Endothelial cell (in vitro differentiated cells): Measurements from ENCODE around the gene TBX10. TPM values are rescaled to one million over a fixed set of nuclear protein-coding genes. Genes with fewer than 3 reads are reported as not detected.

Source experiments
- DNase-seq: peaks from one replicate; pipeline ENCODE4 v3.0.0; 2021; ENCODE audit warnings: low spot score
- H3K27ac Mint-ChIP-seq: one replicate; pipeline ENCODE4 v1.8.0; 2021; ENCODE audit warnings: mixed read lengths, inconsistent platforms; ENCODE audit not compliant: unreplicated experiment
- H3K27me3 Mint-ChIP-seq: one replicate; pipeline ENCODE4 v1.8.0; 2021; ENCODE audit warnings: mild to moderate bottlenecking, moderate library complexity, mixed read lengths, inconsistent platforms; ENCODE audit not compliant: unreplicated experiment
- H3K36me3 Mint-ChIP-seq: one replicate; pipeline ENCODE4 v1.8.0; 2021; ENCODE audit warnings: mild to moderate bottlenecking, low read depth, mixed read lengths, inconsistent platforms; ENCODE audit not compliant: unreplicated experiment
- H3K4me1 Mint-ChIP-seq: one replicate; pipeline ENCODE4 v1.8.0; 2021; ENCODE audit warnings: mild to moderate bottlenecking, mixed read lengths, inconsistent platforms; ENCODE audit not compliant: unreplicated experiment
- H3K4me3 Mint-ChIP-seq: one replicate; pipeline ENCODE4 v1.8.0; 2021; ENCODE audit warnings: mild to moderate bottlenecking, mixed read lengths, inconsistent platforms; ENCODE audit not compliant: unreplicated experiment
- H3K9me3 Mint-ChIP-seq: one replicate; pipeline ENCODE4 v1.8.0; 2021; ENCODE audit warnings: mixed read lengths, inconsistent platforms; ENCODE audit not compliant: unreplicated experiment
- total RNA-seq: library from RNA; stranded (reverse); fragmentation: NEBNext Ultra II Directional; extraction: Animal tissue kit (Norgen Biotek cat#: 25700); gene quantifications from one replicate; pipeline ENCODE4 v1.2.1, GENCODE V29; 2021; ENCODE audit not compliant: unreplicated experiment
- TF ChIP-seq, protein P1 (sequence below): fragments of 200-600 bp; sonication (generic); IDR thresholded peaks from one replicate; pipeline ENCODE4 v1.5.0; 2021; ENCODE audit warnings: antibody characterized with exemption; ENCODE audit not compliant: unreplicated experiment

The TBX10 gene
- total RNA-seq, 1 donor from 2014 or later: not detected

GRCh38 chr11:67680696-67681470, 41.3 kb upstream of the TBX10 start:
- H3K36me3 Mint-ChIP-seq: no peaks in the 10 kb centered on the region
- TF ChIP-seq, protein P1, sequence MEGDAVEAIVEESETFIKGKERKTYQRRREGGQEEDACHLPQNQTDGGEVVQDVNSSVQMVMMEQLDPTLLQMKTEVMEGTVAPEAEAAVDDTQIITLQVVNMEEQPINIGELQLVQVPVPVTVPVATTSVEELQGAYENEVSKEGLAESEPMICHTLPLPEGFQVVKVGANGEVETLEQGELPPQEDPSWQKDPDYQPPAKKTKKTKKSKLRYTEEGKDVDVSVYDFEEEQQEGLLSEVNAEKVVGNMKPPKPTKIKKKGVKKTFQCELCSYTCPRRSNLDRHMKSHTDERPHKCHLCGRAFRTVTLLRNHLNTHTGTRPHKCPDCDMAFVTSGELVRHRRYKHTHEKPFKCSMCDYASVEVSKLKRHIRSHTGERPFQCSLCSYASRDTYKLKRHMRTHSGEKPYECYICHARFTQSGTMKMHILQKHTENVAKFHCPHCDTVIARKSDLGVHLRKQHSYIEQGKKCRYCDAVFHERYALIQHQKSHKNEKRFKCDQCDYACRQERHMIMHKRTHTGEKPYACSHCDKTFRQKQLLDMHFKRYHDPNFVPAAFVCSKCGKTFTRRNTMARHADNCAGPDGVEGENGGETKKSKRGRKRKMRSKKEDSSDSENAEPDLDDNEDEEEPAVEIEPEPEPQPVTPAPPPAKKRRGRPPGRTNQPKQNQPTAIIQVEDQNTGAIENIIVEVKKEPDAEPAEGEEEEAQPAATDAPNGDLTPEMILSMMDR: no peak
- H3K27ac Mint-ChIP-seq: peak overlapping the region; percentile 16
- peaks cover 10% of the 10 kb centered on the region for H3K4me1 Mint-ChIP-seq
- no peaks in the 10 kb centered on the region for H3K9me3 Mint-ChIP-seq
- H3K27me3 Mint-ChIP-seq: peaks cover 2% of the 10 kb centered on the region
- no peak overlapping the region for H3K4me3 Mint-ChIP-seq
- DNase-seq: no peak

- TF ChIP-seq, protein P1: no peak
- H3K4me3 Mint-ChIP-seq: no peak overlapping the region
- no peaks in the 10 kb centered on the region for H3K9me3 Mint-ChIP-seq
- no peaks in the 10 kb centered on the region for H3K4me1 Mint-ChIP-seq
- H3K27me3 Mint-ChIP-seq: peaks cover 7% of the 10 kb centered on the region
- no peaks in the 10 kb centered on the region for H3K36me3 Mint-ChIP-seq
- DNase-seq: no peak
- no peak overlapping the region for H3K27ac Mint-ChIP-seq
Measured at GRCh38 chr11:67675058-67675747, 35.6 kb upstream of the TBX10 start.

- no peaks in the 10 kb centered on the region for H3K9me3 Mint-ChIP-seq
- no peak for DNase-seq
- H3K4me1 Mint-ChIP-seq: no peaks in the 10 kb centered on the region
- H3K4me3 Mint-ChIP-seq: no peak within 1 kb of the TSS
- H3K27ac Mint-ChIP-seq: no peak within 1 kb of the TSS
- peaks cover 7% of the 10 kb centered on the region for H3K27me3 Mint-ChIP-seq
- TF ChIP-seq, protein P1: no peak
- no peaks in the 10 kb centered on the region for H3K36me3 Mint-ChIP-seq
Measured at GRCh38 chr11:67674442-67674871, 34.9 kb upstream of the TBX10 start, which contains the start of gene ALDH3B2. ALDH3B2 (minus strand) TSS chr11:67674623; CDS start chr11:67666935, 7,688 bp downstream.

GRCh38 chr11:67673902-67674301, 34.3 kb upstream of the TBX10 start:
- TF ChIP-seq, protein P1: no peak
- H3K4me1 Mint-ChIP-seq: no peaks in the 10 kb centered on the region
- no peak overlapping the region for H3K4me3 Mint-ChIP-seq
- no peak overlapping the region for H3K27ac Mint-ChIP-seq
- no peaks in the 10 kb centered on the region for H3K9me3 Mint-ChIP-seq
- H3K36me3 Mint-ChIP-seq: no peaks in the 10 kb centered on the region
- DNase-seq: no peak
- peaks cover 7% of the 10 kb centered on the region for H3K27me3 Mint-ChIP-seq

- H3K4me1 Mint-ChIP-seq: no peaks in the 10 kb centered on the region
- H3K9me3 Mint-ChIP-seq: no peaks in the 10 kb centered on the region
- no peak for DNase-seq
- no peaks in the 10 kb centered on the region for H3K36me3 Mint-ChIP-seq
- no peak overlapping the region for H3K27ac Mint-ChIP-seq
- no peak overlapping the region for H3K4me3 Mint-ChIP-seq
- TF ChIP-seq, protein P1: no peak
- H3K27me3 Mint-ChIP-seq: peaks cover 7% of the 10 kb centered on the region
Measured at GRCh38 chr11:67673358-67673757, 33.8 kb upstream of the TBX10 start.
